Activated CD8-positive, alpha-beta T cell treated with anti-CD3 and anti-CD28 coated beads, Interleukin-2, amount 10 ng/mL, durations not matched to agents 7 days and 5 days (primary cell): ENCODE measurements around the gene NOXA1. TPM values are rescaled to one million over a fixed set of nuclear protein-coding genes. Genes with fewer than 3 reads are reported as not detected.

Experiments
- ATAC-seq: fragments of 150-1000 bp; cut with Tn5 transposase; one replicate; pipeline ENCODE4 v1.10.0; 2021; ENCODE audit warnings: moderate library complexity
- CTCF ChIA-PET: fragments of 350-600 bp; sonication (Branson Sonifier 250); formaldehyde crosslinking; loops from one replicate; lab custom pipeline; 2021; ENCODE audit warnings: antibody characterized with exemption; lab: Charles Lee
- POLR2A ChIA-PET: fragments of 350-600 bp; sonication (Branson Sonifier 250); formaldehyde crosslinking; loops from one replicate; lab custom pipeline; 2021; ENCODE audit warnings: antibody characterized with exemption; lab: Charles Lee
- DNase-seq: peaks from one replicate; pipeline ENCODE4 v3.0.0-alpha.2; 2020
- H3K27ac Mint-ChIP-seq: one replicate; pipeline ENCODE4 v1.8.0; 2021; ENCODE audit warnings: mild to moderate bottlenecking, mixed read lengths
- H3K27me3 Mint-ChIP-seq: one replicate; pipeline ENCODE4 v1.8.0; 2021; ENCODE audit warnings: low read depth, mixed read lengths
- H3K36me3 Mint-ChIP-seq: one replicate; pipeline ENCODE4 v1.8.0; 2021; ENCODE audit warnings: low read depth, mixed read lengths
- H3K4me1 Mint-ChIP-seq: one replicate; pipeline ENCODE4 v1.8.0; 2021; ENCODE audit warnings: low read depth, mixed read lengths
- H3K4me3 Mint-ChIP-seq: one replicate; pipeline ENCODE4 v1.8.0; 2021; ENCODE audit warnings: mild to moderate bottlenecking, mixed read lengths
- H3K9me3 Mint-ChIP-seq: one replicate; pipeline ENCODE4 v1.8.0; 2022; ENCODE audit warnings: mixed read lengths; ENCODE audit not compliant: insufficient read depth
- total RNA-seq, 2 experiments: library from RNA; stranded (reverse); gene quantifications; one replicate each; pipeline ENCODE4 v1.2.3, GENCODE V29; 2021

Gene NOXA1
- total RNA-seq, 2 experiments from 2014 or later, result 0.52 to 0.58 TPM

DNA sequence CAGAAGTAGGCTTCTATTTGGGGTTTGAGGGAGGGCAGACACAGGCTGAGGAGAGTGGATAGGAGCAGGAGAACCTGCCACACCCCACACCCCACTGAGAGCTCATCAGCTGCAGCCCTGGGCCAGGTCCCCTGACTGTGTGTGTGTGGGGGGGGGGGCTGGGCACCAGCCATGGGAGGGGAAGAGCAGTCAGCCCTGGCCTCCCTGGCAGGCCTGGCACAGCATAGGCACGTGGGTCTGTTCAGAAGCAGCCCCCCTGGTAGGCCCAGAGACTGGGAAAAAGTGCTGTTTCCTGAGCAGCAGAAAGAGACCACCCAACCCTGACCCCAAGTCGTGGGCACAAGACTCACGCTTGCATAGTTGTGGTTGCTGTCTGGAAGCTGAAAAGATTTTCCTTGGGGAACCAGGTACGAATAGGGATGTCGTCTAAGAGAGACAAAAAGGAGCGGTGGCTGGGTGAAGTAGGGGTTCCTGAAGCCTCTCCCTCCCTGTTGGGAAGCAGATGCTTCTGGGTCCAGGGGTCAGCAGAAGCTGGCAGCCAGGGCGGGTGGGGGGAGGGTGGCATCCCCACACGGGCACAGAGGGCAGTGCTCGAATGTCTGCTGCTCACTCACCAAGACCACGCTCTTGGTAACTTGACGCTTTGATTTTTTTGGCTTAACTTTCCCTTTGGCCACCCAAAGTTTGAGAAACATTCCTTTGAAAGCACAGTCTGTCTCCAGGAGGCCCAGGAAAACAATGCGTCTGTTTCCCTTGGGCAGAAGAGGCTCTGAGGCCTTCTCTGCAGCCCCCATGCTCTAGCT lies 33.1 kb downstream of the NOXA1 start:
- Mint-ChIP-seq H3K27ac (peak overlapping the region; percentile 16), H3K4me1 (peaks cover 37% of the 10 kb centered on the region), H3K4me3 (no peak overlapping the region), H3K27me3 (no peaks in the 10 kb centered on the region), H3K9me3 (no peaks in the 10 kb centered on the region), H3K36me3 (peaks cover 29% of the 10 kb centered on the region)
- ChIA-PET POLR2A (no interaction called here), CTCF (interaction anchor here (1.2 kb wide), 1 partner anchor 33 kb away, joined by 4 read pairs; the partner anchor contains the start of genes EXD3 and NOXA1)
- no peak for ATAC-seq
- DNase-seq, result no peak

DNA sequence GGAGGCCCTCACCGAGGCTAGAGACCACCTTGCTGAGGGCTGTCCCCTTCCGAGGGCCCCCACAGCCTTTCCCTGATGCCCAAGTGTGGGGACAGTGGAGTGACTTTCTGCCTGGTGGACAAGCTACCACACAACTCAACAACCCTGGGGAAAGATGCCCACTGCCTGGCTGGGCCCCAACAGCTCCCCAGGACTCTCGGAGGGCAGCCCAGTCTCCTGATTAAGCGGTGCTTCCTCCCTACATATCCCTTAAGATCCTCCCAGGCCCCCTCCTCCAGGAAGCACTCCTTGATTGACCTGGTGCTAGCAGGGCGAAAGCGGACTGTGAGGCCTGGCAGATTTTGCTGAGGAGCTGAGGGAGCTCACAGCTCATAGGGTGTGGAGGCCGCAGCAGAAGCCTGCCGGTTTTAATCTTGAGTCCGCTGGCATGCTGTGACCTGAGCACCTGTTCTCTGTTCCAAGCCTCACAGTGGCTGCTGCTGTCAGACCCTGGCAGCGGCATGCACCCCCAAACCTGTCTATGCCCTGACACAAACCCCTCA lies 33.7 kb downstream of the NOXA1 start:
- no peak for ATAC-seq
- peak overlapping the region; percentile 34 for H3K4me3 Mint-ChIP-seq
- H3K27me3 Mint-ChIP-seq, result no peaks in the 10 kb centered on the region
- peaks cover 40% of the 10 kb centered on the region for H3K4me1 Mint-ChIP-seq
- peaks cover 29% of the 10 kb centered on the region for H3K36me3 Mint-ChIP-seq
- ChIA-PET POLR2A (no interaction called here), CTCF (interaction anchor here (1.2 kb wide), 1 partner anchor 34 kb away, joined by 4 read pairs; the partner anchor contains the start of genes EXD3 and NOXA1)
- no peak overlapping the region for H3K27ac Mint-ChIP-seq
- no peaks in the 10 kb centered on the region for H3K9me3 Mint-ChIP-seq
- DNase-seq, result no peak

DNA sequence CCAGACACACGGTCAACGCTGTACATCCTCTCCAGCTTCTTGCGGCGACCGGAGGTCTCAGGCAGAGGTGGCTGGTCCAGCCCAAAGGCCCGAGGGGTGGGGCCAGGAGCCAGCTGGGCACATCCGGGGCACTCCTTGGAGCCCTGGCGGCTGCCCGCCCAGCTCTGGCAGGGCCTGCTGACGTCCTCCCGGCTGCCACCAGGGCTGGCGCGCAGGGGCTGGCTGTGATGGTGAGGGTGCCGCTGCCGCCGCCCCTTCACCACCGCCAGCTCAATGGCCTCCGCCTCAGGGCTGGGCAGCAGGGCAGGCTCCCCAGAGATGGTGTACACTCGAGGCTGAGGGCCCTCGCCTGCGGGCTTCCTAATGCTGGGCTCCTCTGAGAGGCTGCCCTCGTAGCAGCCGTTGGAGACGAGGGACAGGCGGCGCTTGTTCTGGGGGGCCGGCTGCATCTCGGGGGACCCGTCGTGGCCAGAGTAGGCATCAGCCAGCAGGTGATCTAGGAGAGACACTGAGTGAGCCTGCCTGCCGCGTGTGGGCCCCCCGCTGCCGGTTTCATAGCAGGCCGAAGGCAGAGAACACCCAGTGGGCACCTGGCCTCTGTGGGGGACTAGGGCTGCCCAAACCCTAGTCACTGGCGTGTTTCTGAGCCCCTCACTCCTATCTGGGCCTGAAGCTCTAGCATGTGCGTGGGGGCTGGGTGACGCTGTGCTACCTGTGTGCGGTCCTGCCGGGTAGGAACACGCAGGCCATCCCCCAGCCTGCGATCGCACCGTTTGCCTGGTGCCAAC lies 34.4 kb downstream of the NOXA1 start:
- ATAC-seq (no peak), DNase-seq (no peak)
- CTCF ChIA-PET, result interaction anchor here (1.2 kb wide), 1 partner anchor 35 kb away, joined by 4 read pairs; the partner anchor contains the start of genes EXD3 and NOXA1
- Mint-ChIP-seq H3K36me3 (peaks cover 24% of the 10 kb centered on the region), H3K4me1 (peaks cover 37% of the 10 kb centered on the region), H3K27ac (no peak overlapping the region), H3K27me3 (no peaks in the 10 kb centered on the region), H3K9me3 (no peaks in the 10 kb centered on the region), H3K4me3 (peak overlapping the region; percentile 54)
- POLR2A ChIA-PET, result no interaction called here

DNA sequence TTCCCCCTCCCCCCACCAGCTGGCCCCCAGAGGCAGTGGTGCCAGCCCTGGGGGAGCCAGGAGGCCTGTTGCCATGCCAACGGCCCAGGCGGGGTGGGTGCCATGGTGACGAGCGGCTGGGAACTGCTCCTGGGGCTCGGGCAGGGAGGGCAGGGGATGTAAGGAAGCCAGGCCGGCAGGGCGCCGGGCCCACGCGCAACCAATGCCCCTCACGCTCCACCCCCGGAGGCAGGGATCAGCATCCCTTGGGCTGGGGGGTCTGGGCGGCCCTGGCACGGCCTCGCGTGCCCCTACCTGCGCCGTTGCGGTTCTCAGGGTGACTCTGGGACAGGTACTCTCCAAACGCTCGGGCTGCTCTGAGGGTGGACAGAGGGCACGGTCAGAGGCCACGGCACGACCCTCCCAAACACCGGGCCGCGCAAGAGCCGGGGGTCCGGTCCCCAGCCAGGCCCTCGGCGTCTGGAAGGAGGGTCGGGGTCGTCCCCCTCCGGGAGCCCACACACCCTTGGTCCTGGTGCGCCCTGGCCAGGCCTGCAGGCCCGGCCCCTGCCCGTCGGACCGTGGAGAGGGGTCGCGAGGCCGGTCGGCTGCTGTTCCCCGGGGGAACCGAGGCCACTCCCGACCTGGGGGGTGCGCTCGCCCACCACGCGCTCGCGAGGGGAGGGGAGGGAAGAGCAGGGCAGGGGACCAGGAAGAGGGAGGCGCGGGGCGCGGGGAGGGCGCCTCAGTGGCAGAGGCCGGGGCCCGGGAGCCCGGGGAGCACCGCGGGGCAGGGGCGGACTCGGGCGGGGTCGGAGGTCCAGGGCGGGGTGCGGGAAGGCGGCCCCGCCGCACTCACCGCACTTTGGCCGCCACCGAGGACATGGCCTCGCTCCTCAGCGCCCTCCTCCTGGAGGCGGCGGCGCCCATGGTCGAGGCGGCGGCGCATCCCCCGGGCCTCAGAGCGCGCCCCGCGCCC lies 35.3 kb downstream of the NOXA1 start:
- Mint-ChIP-seq H3K4me1 (peaks cover 41% of the 10 kb centered on the region), H3K27ac (no peak overlapping the region), H3K9me3 (no peaks in the 10 kb centered on the region), H3K27me3 (no peaks in the 10 kb centered on the region), H3K36me3 (peaks cover 22% of the 10 kb centered on the region), H3K4me3 (peak overlapping the region; percentile 34)
- ChIA-PET POLR2A (interaction anchor here (0.9 to 1.0 kb wide), 2 partner anchors 36 to 46 kb away, joined by 3 to 7 read pairs; partner anchors contain the start of genes EXD3 and NOXA1), CTCF (interaction anchor here (1.0 kb wide), 1 partner anchor 35 kb away, joined by 6 read pairs; the partner anchor contains the start of genes EXD3 and NOXA1)
- no peak for DNase-seq
- ATAC-seq, result peak; percentile 26

DNA sequence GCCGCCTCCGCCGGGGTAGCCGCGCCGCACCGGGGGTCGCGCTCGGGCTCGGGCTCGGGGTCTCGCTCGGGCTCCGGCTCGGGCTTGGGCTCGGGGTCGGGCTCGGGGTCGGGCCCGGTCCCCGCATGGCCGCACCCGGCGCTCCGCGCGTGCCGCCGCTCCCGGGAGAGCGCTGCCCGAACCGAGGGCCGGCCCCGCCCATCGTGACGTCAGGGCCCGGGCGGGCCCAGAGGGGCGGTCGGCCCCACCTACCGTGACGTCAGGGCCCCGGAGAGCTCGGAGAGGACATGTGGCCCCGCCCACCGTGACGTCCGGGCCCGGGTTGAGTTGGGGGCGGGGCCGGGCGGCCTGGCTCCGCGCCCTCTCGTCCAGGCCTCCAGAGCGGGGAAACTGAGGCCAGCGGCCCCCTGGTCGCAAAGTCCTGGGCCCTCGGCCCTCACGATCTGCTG lies 36.0 kb downstream of the NOXA1 start, which contains the start of gene NSMF:
TSS of gene NSMF (minus strand) at position 183 of the 449 bp plus-strand sequence. CDS start 232 bp downstream, outside the sequence.
- Mint-ChIP-seq H3K4me1 (peaks cover 38% of the 10 kb centered on the region), H3K9me3 (no peaks in the 10 kb centered on the region), H3K27me3 (no peaks in the 10 kb centered on the region), H3K27ac (peak within 1 kb of the TSS; percentile 89), H3K36me3 (peaks cover 18% of the 10 kb centered on the region), H3K4me3 (peak within 1 kb of the TSS; percentile 55)
- CTCF ChIA-PET, result interaction anchor here (0.7 to 1.0 kb wide), 2 partner anchors 36 to 198 kb away, joined by 3 to 6 read pairs; partner anchors contain the start of genes EXD3 and NOXA1
- DNase-seq (peak; percentile 94), ATAC-seq (peak; percentile 68)
- POLR2A ChIA-PET, result interaction anchor here (0.9 to 1.0 kb wide), 2 partner anchors 36 to 46 kb away, joined by 3 to 7 read pairs; partner anchors contain the start of genes EXD3 and NOXA1

GRCh38 chr9:137459601-137460362 lies 36.6 kb downstream of the NOXA1 start:
- Mint-ChIP-seq H3K9me3 (no peaks in the 10 kb centered on the region), H3K4me1 (peaks cover 34% of the 10 kb centered on the region), H3K4me3 (peak overlapping the region; percentile 55), H3K36me3 (peaks cover 13% of the 10 kb centered on the region), H3K27ac (peak overlapping the region; percentile 89), H3K27me3 (no peaks in the 10 kb centered on the region)
- no peak for DNase-seq
- POLR2A ChIA-PET, result interaction anchor here (0.9 to 1.0 kb wide), 2 partner anchors 37 to 47 kb away, joined by 3 to 7 read pairs; partner anchors contain the start of genes EXD3 and NOXA1
- CTCF ChIA-PET, result interaction anchor here (0.7 to 1.0 kb wide), 2 partner anchors 37 to 198 kb away, joined by 3 to 6 read pairs; partner anchors contain the start of genes EXD3 and NOXA1
- ATAC-seq, result no peak

DNA sequence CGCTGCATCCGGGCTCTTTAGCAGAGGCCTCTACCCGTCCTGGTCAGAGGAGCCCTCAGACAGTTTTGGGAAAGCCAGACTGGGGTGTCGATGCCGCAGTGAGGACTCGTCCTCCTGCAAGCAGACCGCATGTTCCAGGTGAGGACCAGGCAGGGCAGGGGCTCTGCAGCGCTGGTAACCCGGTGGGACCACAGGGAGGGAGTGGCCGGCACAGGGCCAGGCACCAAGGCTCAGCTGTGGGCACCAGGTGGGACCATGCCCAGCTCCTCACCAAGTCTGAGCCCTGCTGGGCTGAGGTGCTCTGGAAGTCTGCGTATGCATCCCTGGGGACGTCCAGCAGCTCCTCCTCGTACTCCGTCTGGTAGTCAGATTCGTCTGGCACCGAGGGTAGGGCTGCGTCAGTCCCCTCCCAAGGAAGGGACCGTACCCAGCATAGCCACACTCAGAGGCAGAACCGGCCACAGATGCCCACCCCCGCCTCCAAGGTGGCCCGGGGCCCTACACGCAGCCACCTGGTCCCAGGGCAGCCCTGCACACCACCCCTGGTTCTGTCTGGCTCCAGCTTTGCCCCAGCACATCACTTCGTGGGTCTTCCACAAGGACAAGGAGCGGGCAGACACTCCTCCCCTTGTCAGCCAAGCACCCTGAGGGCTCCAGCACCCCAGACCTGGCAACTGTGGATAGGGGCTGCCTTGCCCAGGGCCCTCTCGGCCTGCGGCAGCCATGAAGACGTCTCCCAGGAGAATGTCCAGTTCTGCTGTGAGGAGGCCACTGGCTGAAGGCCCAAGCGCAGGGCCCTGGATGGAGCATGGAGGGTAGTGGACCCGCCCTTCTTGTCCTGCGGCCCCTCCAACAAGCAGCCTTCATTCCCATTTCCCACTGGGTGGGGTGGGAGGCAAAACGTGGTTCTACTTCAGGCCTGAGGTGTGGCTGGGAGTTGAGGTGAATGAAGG lies 37.4 kb downstream of the NOXA1 start:
- H3K4me3 Mint-ChIP-seq, result no peak overlapping the region
- CTCF ChIA-PET, result interaction anchor here (2.2 kb wide), 1 partner anchor 38 kb away, joined by 6 read pairs; the partner anchor contains the start of genes EXD3 and NOXA1
- ATAC-seq (no peak), DNase-seq (no peak)
- peak overlapping the region; percentile 97 for H3K27ac Mint-ChIP-seq
- no peaks in the 10 kb centered on the region for H3K27me3 Mint-ChIP-seq
- POLR2A ChIA-PET, result no interaction called here
- peaks cover 7% of the 10 kb centered on the region for H3K36me3 Mint-ChIP-seq
- peaks cover 34% of the 10 kb centered on the region for H3K4me1 Mint-ChIP-seq
- H3K9me3 Mint-ChIP-seq, result no peaks in the 10 kb centered on the region

DNA sequence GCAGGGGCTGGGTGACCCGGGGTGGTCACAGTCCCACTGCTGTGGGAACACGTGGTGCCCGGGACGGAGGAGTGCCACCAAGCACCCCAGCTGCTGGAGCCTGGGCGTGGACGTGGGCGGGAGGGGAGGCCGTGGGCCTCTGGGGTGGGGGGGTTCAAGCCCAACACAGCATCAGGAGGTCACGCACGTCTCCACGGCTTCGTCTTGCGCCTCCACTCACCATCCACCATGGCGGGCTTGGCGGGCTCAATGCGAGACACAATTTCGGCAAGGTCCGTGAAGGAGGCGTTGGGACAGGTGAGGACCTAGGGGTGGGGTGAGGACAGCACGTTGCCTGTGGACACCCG lies 38.1 kb downstream of the NOXA1 start:
- no peak for DNase-seq
- Mint-ChIP-seq H3K4me3 (no peak overlapping the region), H3K27ac (peak overlapping the region; percentile 97)

More for the DNA sequence above, 38.1 kb downstream of the NOXA1 start:
- no peak for ATAC-seq
- ChIA-PET CTCF (interaction anchor here (1.0 to 2.2 kb wide), 3 partner anchors 15 to 38 kb away, joined by 4 to 6 read pairs (median 6); partner anchors contain the start of genes EXD3 and NOXA1), POLR2A (interaction anchor here (1.0 kb wide), 1 partner anchor 11 kb away, joined by 3 read pairs; no protein-coding TSS in a partner anchor)
- Mint-ChIP-seq H3K27me3 (no peaks in the 10 kb centered on the region), H3K4me1 (peaks cover 34% of the 10 kb centered on the region), H3K36me3 (peaks cover 6% of the 10 kb centered on the region), H3K9me3 (no peaks in the 10 kb centered on the region)
